ENCODE measurements around the gene TFDP2. TPM values are rescaled to one million over a fixed set of nuclear protein-coding genes. Genes with fewer than 3 reads are reported as not detected.
"Not testable (repeated sequence)": the region's sequence is repeated elsewhere in the genome, so short reads cannot be mapped to it uniquely, and the experiment has no call there.

TFDP2 gene
- total RNA-seq, 1 donor from 2014 or later: 64.5 TPM

GRCh38 chr3:141914311-141914710 is 235.0 kb downstream of the TFDP2 start:
- Mint-ChIP-seq H3K4me3 (no peak overlapping the region), H3K36me3 (ENCODE audit: low read depth) (peaks cover 32% of the 10 kb centered on the region), H3K4me1 (peaks cover 5% of the 10 kb centered on the region), H3K9me3 (peaks cover 2% of the 10 kb centered on the region), H3K27ac (ENCODE audit: unreplicated experiment) (no peak overlapping the region), H3K27me3 (ENCODE audit: low read depth) (no peaks in the 10 kb centered on the region)
- DNase-seq (ENCODE audit: low read depth, low spot score): no peak
- TF ChIP-seq CTCF (conservative IDR thresholded peaks at IDR 0.05): no peak

GRCh38 chr3:141913150-141913811 is 236.1 kb downstream of the TFDP2 start:
- TF ChIP-seq CTCF (conservative IDR thresholded peaks at IDR 0.05): peak; percentile 77
- H3K4me1 Mint-ChIP-seq: peaks cover 5% of the 10 kb centered on the region
- H3K27me3 Mint-ChIP-seq (ENCODE audit: low read depth): no peaks in the 10 kb centered on the region
- no peak overlapping the region for H3K4me3 Mint-ChIP-seq
- DNase-seq (ENCODE audit: low read depth, low spot score): no peak
- no peak overlapping the region for H3K27ac Mint-ChIP-seq (ENCODE audit: unreplicated experiment)
- H3K36me3 Mint-ChIP-seq (ENCODE audit: low read depth): peaks cover 40% of the 10 kb centered on the region
- H3K9me3 Mint-ChIP-seq: peaks cover 2% of the 10 kb centered on the region

GRCh38 chr3:141909986-141910385 is 239.4 kb downstream of the TFDP2 start:
- not testable (repeated sequence) for H3K4me1 Mint-ChIP-seq; DNase-seq (ENCODE audit: low read depth, low spot score); H3K27ac Mint-ChIP-seq (ENCODE audit: unreplicated experiment); H3K9me3 Mint-ChIP-seq; H3K4me3 Mint-ChIP-seq; H3K27me3 Mint-ChIP-seq (ENCODE audit: low read depth)
- H3K36me3 Mint-ChIP-seq (ENCODE audit: low read depth): peaks cover 35% of the 10 kb centered on the region

GRCh38 chr3:141909408-141909807 is 239.9 kb downstream of the TFDP2 start:
- DNase-seq (ENCODE audit: low read depth, low spot score): no peak
- Mint-ChIP-seq H3K27me3 (ENCODE audit: low read depth) (no peaks in the 10 kb centered on the region), H3K36me3 (ENCODE audit: low read depth) (peaks cover 35% of the 10 kb centered on the region), H3K27ac (ENCODE audit: unreplicated experiment) (peak overlapping the region; percentile 63), H3K4me3 (no peak overlapping the region), H3K4me1 (no peaks in the 10 kb centered on the region), H3K9me3 (peaks cover 2% of the 10 kb centered on the region)
- TF ChIP-seq CTCF (conservative IDR thresholded peaks at IDR 0.05): no peak

- DNase-seq (ENCODE audit: low read depth, low spot score): no peak
- H3K27ac Mint-ChIP-seq (ENCODE audit: unreplicated experiment): no peak overlapping the region
- no peaks in the 10 kb centered on the region for H3K27me3 Mint-ChIP-seq (ENCODE audit: low read depth)
- H3K4me1 Mint-ChIP-seq: no peaks in the 10 kb centered on the region
- H3K4me3 Mint-ChIP-seq: no peak overlapping the region
- H3K36me3 Mint-ChIP-seq (ENCODE audit: low read depth): peaks cover 24% of the 10 kb centered on the region
- H3K9me3 Mint-ChIP-seq: peaks cover 4% of the 10 kb centered on the region
- no peak for TF ChIP-seq CTCF (conservative IDR thresholded peaks at IDR 0.05)
These were observed 244.2 kb downstream of the TFDP2 start for GRCh38 chr3:141905129-141905528.

- no peak for TF ChIP-seq CTCF (conservative IDR thresholded peaks at IDR 0.05)
- H3K27me3 Mint-ChIP-seq (ENCODE audit: low read depth): no peaks in the 10 kb centered on the region
- H3K27ac Mint-ChIP-seq (ENCODE audit: unreplicated experiment): no peak overlapping the region
- H3K9me3 Mint-ChIP-seq: peaks cover 4% of the 10 kb centered on the region
- no peak for DNase-seq (ENCODE audit: low read depth, low spot score)
- peaks cover 22% of the 10 kb centered on the region for H3K36me3 Mint-ChIP-seq (ENCODE audit: low read depth)
- no peaks in the 10 kb centered on the region for H3K4me1 Mint-ChIP-seq
- H3K4me3 Mint-ChIP-seq: no peak overlapping the region
These were observed 245.1 kb downstream of the TFDP2 start for GRCh38 chr3:141904203-141904602.
